HAP-1 (cell line): ENCODE results near the gene WDR3.
"Not testable (repeated sequence)": the region's sequence is repeated elsewhere in the genome, so short reads cannot be mapped to it uniquely, and the experiment has no call there.

Source experiments
- DNase-seq, 2 experiments: peaks; one replicate each; pipeline ENCODE4 v3.0.0-alpha.2; 2016 to 2020; ENCODE audit warnings: low spot score in 2 of 2
- H3K27me3 ChIP-seq: fragments of 250-450 bp; sonication (Bioruptor Pico); 2 replicates; pipeline ENCODE4 v1.5.1; 2020; ENCODE audit warnings: low read depth, mild to moderate bottlenecking, moderate library complexity
- H3K36me3 ChIP-seq: fragments of 250-450 bp; sonication (Bioruptor Pico); replicated peaks from 2 replicates; pipeline ENCODE4 v1.5.1; 2020; ENCODE audit warnings: mild to moderate bottlenecking
- H3K4me1 ChIP-seq: fragments of 250-450 bp; sonication (Bioruptor Pico); 2 replicates; pipeline ENCODE4 v1.5.1; 2020; ENCODE audit warnings: mild to moderate bottlenecking
- H3K4me3 ChIP-seq: fragments of 250-450 bp; sonication (Bioruptor Pico); 2 replicates; pipeline ENCODE4 v1.5.1; 2020; ENCODE audit warnings: mild to moderate bottlenecking, moderate library complexity
- H3K9me3 ChIP-seq: fragments of 250-450 bp; sonication (Bioruptor Pico); 2 replicates; pipeline ENCODE4 v1.5.1; 2020; ENCODE audit warnings: mild to moderate bottlenecking, moderate library complexity
- in situ Hi-C: fragments of 300-500 bp; cut with MboI; formaldehyde crosslinking; loops from 3 replicates; pipeline ENCODE4 v1.14.3; 2020; ENCODE audit warnings: low sequenced_read_pairs, inconsistent platforms, mixed read lengths

The WDR3 gene

DNA sequence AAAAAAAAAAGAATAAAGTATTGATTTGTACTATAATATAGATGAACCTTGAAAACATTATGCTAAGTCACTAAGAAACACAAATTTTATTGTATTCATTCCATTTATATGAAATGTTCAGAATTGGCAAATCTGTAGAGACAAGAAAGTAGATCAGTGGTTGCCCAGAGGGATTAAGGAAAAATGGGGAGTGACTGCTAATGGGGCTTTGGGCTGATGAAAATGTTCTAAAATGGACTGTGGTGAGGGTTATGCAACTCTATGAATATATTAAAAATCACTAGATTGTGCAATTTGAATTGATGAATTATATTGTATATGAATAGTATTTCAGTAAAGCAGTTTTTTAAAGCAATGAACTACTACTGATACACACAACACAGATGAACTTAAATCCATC is 10.2 kb upstream of the WDR3 start:
- Histone ChIP-seq H3K4me1 (peaks cover 8% of the 10 kb centered on the region), H3K36me3 (peaks cover 12% of the 10 kb centered on the region)
- in situ Hi-C loops: no loop called here

DNA sequence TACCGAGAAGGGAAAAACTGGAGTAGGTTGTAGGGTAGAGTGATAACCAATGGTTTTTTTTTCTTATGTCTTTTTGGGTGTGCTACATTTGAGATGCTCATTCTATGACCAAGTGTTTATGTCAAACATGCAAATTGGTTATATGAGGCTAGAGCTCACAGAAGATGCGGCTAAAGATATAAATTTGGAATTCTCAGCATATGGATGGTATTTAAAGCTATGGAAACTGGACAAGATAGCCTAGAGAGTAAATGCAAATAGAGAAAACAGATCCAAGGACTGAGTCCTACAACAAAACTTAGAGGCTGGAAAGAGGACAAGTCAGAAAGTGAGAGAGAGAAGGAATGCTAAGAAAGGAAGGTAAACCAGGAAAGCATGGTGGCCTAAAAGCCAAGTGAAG is 7.5 kb upstream of the WDR3 start:
- H3K4me1 ChIP-seq: peaks cover 11% of the 10 kb centered on the region
- H3K9me3 ChIP-seq: no peaks in the 10 kb centered on the region
- no peak overlapping the region for H3K4me3 ChIP-seq
- H3K36me3 ChIP-seq: peaks cover 12% of the 10 kb centered on the region
- no peaks in the 10 kb centered on the region for H3K27me3 ChIP-seq
- in situ Hi-C loops: no loop called here
- no peak for DNase-seq

More for the DNA sequence above, 10.2 kb upstream of the WDR3 start:
- DNase-seq: no peak
- H3K27me3 ChIP-seq: no peaks in the 10 kb centered on the region
- no peak overlapping the region for H3K4me3 ChIP-seq
- no peaks in the 10 kb centered on the region for H3K9me3 ChIP-seq

DNA sequence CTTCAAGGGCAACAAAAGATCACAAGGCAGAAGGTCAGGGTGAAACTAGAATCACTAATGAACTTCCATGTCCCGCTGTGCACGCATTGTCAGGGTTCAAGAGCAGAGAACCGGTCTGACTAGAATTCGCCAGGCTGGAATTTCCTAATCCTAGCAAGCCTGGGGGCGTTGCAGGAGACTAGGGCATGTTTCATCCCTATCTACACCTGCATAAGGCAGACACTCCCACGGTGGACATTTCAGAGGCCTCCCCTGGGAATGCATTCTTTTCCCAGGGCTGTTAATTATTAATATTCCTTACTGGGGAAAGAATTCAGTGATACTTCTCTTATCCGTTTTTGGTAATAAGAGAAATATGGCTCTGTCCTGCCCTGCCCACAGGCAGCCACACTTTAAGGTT is 6.8 kb upstream of the WDR3 start:
- H3K36me3 ChIP-seq, in situ Hi-C loops, H3K4me3 ChIP-seq, H3K9me3 ChIP-seq, H3K27me3 ChIP-seq, DNase-seq: not testable (repeated sequence)
- H3K4me1 ChIP-seq: peaks cover 16% of the 10 kb centered on the region

DNA sequence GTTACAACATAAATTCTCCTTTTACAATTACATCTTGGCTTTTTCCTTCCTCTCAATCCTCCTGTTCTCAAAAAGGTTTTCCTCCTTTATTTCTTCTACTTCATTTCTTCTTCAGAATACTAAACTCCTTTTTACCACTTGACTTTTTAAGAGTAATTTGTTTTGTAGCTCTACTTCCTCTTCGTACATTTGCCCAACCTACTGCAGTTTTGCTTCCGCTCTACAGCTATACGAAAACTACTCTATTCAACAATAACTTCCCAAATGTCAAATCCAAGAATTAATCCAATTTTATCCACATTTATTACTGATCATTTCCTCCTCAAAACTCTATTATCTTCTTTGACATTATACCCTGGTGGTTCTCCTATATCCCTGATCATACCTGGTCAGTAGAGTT is 3.6 kb upstream of the WDR3 start:
- no peaks in the 10 kb centered on the region for H3K36me3 ChIP-seq
- no peak overlapping the region for H3K4me3 ChIP-seq
- in situ Hi-C loops: loop anchor here (25.0 kb wide), 1 partner anchor 839 kb away; no protein-coding TSS in a partner anchor
- DNase-seq: no peak
- no peaks in the 10 kb centered on the region for H3K27me3 ChIP-seq
- H3K4me1 ChIP-seq: peaks cover 19% of the 10 kb centered on the region
- H3K9me3 ChIP-seq: no peaks in the 10 kb centered on the region

DNA sequence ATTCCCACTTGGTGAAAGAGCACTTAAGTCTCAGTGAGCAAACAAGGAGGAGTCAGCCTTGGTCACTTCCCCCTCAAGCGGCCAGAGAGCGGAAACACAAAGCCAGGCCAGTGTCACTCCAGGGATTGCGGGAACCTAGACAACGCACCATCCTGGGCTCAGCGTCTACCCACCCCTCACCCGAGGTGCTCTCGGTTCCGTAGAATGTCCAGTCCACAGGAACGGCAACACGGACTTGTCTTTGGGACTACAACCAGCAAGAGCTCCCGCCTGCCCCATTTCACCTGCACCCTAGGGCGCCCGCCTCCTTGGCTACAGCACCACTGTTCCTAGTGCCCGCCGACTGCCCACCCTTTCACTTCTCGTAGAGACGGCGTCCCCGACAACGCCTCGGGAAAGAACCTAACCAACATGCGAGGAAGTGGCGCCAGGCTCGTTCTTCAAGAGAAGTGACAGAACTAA is 627 bp upstream of the WDR3 start:
- H3K4me3 ChIP-seq: peak overlapping the region; percentile 96
- H3K27me3 ChIP-seq: no peaks in the 10 kb centered on the region
- no peaks in the 10 kb centered on the region for H3K9me3 ChIP-seq
- in situ Hi-C loops: loop anchor here (25.0 kb wide), 1 partner anchor 842 kb away; no protein-coding TSS in a partner anchor
- H3K36me3 ChIP-seq: peaks cover 9% of the 10 kb centered on the region
- peaks cover 25% of the 10 kb centered on the region for H3K4me1 ChIP-seq
- DNase-seq: peak; percentile 53 to 75

DNA sequence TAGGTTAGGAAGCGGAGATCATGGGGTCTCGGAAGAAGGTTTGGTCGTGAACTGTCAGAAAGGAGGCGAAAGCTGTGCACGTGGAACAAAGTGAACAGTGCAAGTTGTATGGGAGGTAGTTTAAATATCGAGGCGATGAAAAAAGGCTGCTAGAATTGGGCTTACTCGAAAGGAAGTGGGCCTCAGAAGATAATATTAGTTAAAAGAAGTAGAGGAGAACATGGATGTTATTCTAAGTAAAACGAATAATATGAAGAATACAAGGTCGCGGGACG is 571 bp downstream of the WDR3 start:
- Histone ChIP-seq H3K4me1 (peaks cover 25% of the 10 kb centered on the region), H3K36me3 (peaks cover 16% of the 10 kb centered on the region), H3K4me3 (peak overlapping the region; percentile 96), H3K27me3 (no peaks in the 10 kb centered on the region), H3K9me3 (no peaks in the 10 kb centered on the region)
- DNase-seq: no peak
- in situ Hi-C loops: loop anchor here (25.0 kb wide), 1 partner anchor 843 kb away; no protein-coding TSS in a partner anchor

DNA sequence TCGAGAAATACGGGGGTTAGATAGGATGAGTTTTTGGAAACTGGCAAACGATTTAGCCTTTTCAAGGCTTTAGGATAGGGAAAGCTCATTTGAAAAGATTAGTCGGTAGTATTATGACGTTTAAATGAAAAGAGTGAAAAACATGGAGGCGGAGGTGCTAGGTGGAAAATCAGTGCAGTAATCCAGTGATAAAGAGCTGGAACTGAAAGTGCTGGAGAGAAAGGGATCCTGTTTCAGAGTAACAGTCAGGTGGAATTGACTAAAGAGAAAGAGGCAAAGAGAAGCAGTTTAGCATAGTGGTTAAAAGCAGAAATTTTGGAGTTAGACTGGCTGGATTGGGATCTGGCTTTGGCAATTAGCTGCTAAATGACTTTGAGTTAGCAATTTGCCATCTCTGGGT is 945 bp downstream of the WDR3 start:
- no peaks in the 10 kb centered on the region for H3K27me3 ChIP-seq
- in situ Hi-C loops: loop anchor here (25.0 kb wide), 1 partner anchor 843 kb away; no protein-coding TSS in a partner anchor
- peaks cover 20% of the 10 kb centered on the region for H3K36me3 ChIP-seq
- peak in 1 of 2 experiments; percentile 5 for DNase-seq
- H3K4me3 ChIP-seq: peak overlapping the region; percentile 96
- peaks cover 25% of the 10 kb centered on the region for H3K4me1 ChIP-seq
- H3K9me3 ChIP-seq: no peaks in the 10 kb centered on the region

DNA sequence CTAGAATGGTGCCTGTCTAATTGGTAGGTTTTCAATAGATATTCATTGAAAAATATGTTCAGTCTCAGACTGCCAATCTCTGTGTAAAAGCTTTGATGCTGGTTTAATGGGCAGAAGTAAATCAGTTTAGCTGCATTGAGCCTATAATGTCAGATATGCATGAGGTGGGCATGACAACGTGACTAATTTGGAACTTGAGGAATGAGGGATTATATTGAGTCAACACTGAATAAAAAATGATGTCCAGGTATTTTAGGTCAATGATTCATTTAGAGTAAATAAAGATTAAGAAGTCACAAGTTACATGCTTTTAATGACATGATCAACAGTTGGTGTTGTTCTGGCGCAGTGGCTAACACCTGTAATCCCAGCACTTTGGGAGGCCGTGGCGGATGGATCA is 3.0 kb downstream of the WDR3 start:
- no peaks in the 10 kb centered on the region for H3K9me3 ChIP-seq
- peaks cover 18% of the 10 kb centered on the region for H3K4me1 ChIP-seq
- peaks cover 38% of the 10 kb centered on the region for H3K36me3 ChIP-seq
- DNase-seq: no peak
- in situ Hi-C loops: loop anchor here (25.0 kb wide), 1 partner anchor 845 kb away; no protein-coding TSS in a partner anchor
- H3K27me3 ChIP-seq: no peaks in the 10 kb centered on the region
- H3K4me3 ChIP-seq: no peak overlapping the region

DNA sequence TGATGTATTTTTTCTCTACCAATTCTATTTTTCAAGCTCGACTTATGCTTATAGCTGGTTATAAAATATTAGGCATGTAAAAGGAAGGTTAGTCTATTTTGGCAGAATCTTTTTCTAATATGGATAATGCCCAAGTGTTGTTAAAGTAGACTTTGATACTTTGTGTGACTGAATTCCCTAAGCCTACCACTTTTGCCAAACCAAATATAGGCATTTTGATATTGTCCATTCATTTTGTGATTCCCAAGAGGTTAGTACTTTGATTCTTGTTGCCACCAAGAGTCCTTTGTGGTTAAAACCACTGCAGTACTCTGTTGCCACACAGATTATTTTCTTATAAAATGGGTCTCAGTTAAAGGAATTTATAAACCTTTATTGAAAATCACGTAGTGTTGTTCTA is 4.2 kb downstream of the WDR3 start:
- H3K36me3 ChIP-seq: peaks cover 50% of the 10 kb centered on the region
- in situ Hi-C loops: loop anchor here (25.0 kb wide), 1 partner anchor 846 kb away; no protein-coding TSS in a partner anchor
- no peak for DNase-seq
- no peaks in the 10 kb centered on the region for H3K27me3 ChIP-seq
- H3K4me1 ChIP-seq: peaks cover 8% of the 10 kb centered on the region; the same call in 1 of the 2 replicates
- H3K4me3 ChIP-seq: no peak overlapping the region
- no peaks in the 10 kb centered on the region for H3K9me3 ChIP-seq

DNA sequence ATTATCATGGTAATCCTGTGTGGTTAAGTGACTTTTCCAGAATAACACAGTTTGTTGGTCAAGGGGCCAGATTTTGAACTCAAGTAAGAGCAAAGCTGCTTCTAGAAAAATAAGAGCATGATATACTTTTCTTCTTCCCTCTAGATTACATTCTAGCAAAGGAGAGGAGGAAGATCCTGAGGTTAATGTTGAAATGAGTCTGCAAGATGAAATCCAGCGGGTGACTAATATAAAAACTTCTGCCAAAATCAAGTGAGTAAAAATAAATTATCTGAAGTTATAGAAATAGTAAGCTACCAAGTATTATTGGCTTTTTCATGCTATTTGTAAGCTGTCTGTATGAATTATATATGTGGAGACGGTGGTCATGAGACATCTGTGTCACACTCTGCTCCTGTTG is 12.8 kb downstream of the WDR3 start:
- Histone ChIP-seq H3K9me3 (no peaks in the 10 kb centered on the region), H3K27me3 (no peaks in the 10 kb centered on the region), H3K36me3 (peaks cover 98% of the 10 kb centered on the region), H3K4me1 (no peaks in the 10 kb centered on the region), H3K4me3 (no peak overlapping the region)
- in situ Hi-C loops: loop anchor here (25.0 kb wide), 1 partner anchor 855 kb away; no protein-coding TSS in a partner anchor
- no peak for DNase-seq

DNA sequence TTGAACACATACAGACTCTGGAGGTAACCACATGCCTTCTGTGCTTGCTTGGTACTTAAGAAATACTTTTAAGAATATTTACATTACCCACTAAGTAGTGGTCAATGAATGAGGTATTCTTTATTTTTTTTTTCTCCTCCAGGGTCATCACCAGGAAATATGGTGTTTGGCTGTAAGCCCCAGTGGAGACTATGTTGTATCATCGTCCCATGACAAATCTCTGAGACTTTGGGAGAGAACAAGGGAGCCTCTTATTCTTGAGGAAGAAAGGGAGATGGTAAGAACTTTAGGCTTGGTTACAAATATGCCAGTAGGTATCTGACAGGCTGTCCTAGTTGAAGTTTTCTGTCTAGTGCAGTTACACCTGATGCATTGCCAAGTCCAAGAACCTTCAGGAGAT is 22.8 kb downstream of the WDR3 start:
- DNase-seq: no peak
- no peaks in the 10 kb centered on the region for H3K4me1 ChIP-seq
- H3K9me3 ChIP-seq: no peaks in the 10 kb centered on the region
- in situ Hi-C loops: no loop called here
- H3K27me3 ChIP-seq: no peaks in the 10 kb centered on the region
- H3K4me3 ChIP-seq: no peak overlapping the region
- H3K36me3 ChIP-seq: peaks cover 89% of the 10 kb centered on the region

DNA sequence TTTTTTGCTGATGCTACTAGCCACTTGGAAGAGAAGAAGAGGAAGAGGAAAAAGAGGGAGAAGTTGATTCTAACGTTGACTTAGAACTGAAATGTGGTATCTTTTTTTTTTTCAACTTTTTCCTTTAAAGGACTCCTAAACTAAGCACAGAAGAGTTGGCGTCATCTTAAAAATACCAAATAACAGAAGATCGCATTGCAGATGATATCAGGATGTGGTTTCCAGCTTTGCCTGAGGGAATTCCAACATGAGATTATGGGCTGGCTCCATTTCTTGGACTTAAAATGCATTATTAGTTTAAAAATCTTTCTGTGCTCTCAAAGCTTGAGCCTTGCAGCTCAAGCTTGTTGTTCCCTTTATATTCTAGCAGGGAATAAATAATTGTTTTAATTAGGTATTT is 29.8 kb downstream of the WDR3 start:
- H3K27me3 ChIP-seq: no peaks in the 10 kb centered on the region
- no peak overlapping the region for H3K4me3 ChIP-seq
- no peaks in the 10 kb centered on the region for H3K4me1 ChIP-seq
- in situ Hi-C loops: no loop called here
- peaks cover 65% of the 10 kb centered on the region for H3K36me3 ChIP-seq
- no peaks in the 10 kb centered on the region for H3K9me3 ChIP-seq
- no peak for DNase-seq

DNA sequence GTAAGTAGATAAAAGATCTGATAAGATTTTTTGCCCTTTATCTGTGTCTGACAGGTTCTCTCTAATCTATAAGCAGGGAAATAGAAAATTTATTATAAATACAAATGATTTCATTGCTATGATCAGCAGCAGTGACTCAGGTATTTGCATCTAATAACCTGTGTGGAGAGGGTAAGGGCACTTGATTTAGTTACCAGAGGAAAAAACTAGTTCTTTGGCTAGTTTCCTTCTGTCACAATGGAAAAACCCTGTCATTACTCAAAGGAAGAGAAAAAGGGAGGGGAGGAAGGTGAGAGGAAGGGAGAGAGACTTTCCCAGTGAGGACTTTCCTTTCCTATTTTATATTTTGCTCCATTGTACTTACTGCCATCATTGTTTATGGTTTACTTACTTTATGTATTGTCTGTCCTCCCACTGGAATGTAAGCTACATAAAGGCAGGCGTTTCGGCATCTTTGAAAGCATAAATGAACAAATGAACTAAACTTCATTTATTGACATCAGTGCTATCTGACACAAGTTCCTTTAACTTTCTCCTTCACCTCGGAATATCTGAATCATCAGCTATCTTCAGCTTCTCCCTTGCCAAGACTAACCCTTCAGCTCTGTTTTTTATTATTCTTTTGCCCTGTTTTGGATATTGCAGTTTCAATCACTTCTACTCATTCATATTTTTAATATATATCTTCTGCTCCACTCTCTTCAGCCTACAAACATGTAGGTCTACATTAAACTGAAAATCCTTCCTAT is 34.9 kb downstream of the WDR3 start:
- no peak overlapping the region for H3K4me3 ChIP-seq
- no peaks in the 10 kb centered on the region for H3K9me3 ChIP-seq
- peaks cover 5% of the 10 kb centered on the region; the same call in 1 of the 2 replicates for H3K4me1 ChIP-seq
- H3K27me3 ChIP-seq: no peaks in the 10 kb centered on the region
- in situ Hi-C loops: no loop called here
- no peak for DNase-seq
- peaks cover 30% of the 10 kb centered on the region for H3K36me3 ChIP-seq

DNA sequence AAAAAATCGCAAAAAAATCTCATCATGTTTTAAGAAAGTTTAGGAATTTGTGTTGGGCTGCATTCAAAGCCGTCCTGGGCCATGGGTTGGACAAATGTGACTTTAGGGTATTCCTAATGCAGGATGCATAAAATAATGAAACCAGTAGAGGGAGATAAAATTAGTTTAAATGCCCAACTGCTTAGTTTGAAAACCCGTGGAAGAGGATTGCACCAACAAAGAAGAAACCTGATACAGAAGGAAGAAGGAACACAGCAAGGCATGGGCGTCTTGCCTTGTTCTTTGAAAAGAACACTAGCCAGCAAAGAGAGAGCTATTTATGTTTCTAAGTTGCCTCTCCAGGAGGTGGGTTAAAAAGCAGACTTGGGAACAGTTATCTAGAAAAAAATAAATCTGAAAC is 37.9 kb downstream of the WDR3 start:
- Histone ChIP-seq H3K27me3 (no peaks in the 10 kb centered on the region), H3K9me3 (no peaks in the 10 kb centered on the region), H3K4me1 (peaks cover 5% of the 10 kb centered on the region; the same call in 1 of the 2 replicates), H3K4me3 (no peak overlapping the region), H3K36me3 (peaks cover 7% of the 10 kb centered on the region)
- peak; percentile 6 to 8 for DNase-seq
- in situ Hi-C loops: no loop called here
